GM10248 (cell line): ENCODE data around the gene UPK3B.
"Not testable (repeated sequence)": the region's sequence is repeated elsewhere in the genome, so short reads cannot be mapped to it uniquely, and the experiment has no call there.

ENCODE experiments used
- CTCF ChIA-PET: fragments of 300-600 bp; sonication (Branson Sonifier 250); formaldehyde crosslinking; extraction: SDS; loops from one replicate; lab custom pipeline; 2021; ENCODE audit warnings: antibody characterized with exemption; lab: Yijun Ruan, JAX
- POLR2A ChIA-PET: fragments of 350-650 bp; sonication (Branson Sonifier 250); formaldehyde crosslinking; extraction: SDS; loops from one replicate; lab custom pipeline; 2020; ENCODE audit warnings: antibody characterized with exemption; lab: Yijun Ruan, JAX
- DNase-seq: peaks from one replicate; pipeline ENCODE4 v3.0.0; 2012; ENCODE audit errors: extremely low spot score

UPK3B gene

GRCh38 chr7:76483081-76483480 is 27.3 kb upstream of the UPK3B start:
- DNase-seq, CTCF ChIA-PET, POLR2A ChIA-PET: not testable (repeated sequence)

GRCh38 chr7:76484456-76484855 is 25.9 kb upstream of the UPK3B start:
- CTCF ChIA-PET, POLR2A ChIA-PET, DNase-seq: not testable (repeated sequence)

- CTCF ChIA-PET, DNase-seq, POLR2A ChIA-PET: not testable (repeated sequence)
Measured at GRCh38 chr7:76485822-76486610, 24.3 kb upstream of the UPK3B start.

DNA sequence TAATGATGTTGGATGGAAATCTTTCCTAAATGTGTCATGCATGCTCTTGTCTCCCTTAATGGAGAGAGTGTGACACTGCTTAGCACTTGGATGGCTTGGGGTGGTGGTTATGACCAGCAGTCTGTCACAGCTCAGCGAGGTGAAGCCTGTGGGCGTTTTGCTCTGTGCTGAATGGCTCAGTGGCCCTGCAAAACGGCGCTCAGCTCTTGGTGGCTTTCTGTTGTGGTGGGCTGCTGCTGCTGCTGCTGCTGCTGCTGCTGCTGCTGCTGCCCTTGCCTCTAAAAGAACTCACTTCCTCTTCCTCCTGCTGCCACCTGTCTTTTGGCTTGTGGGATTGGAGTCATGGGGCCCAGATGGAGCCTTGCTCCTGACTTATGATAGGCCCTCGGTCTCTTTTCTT is 23.7 kb upstream of the UPK3B start:
- POLR2A ChIA-PET, CTCF ChIA-PET, DNase-seq: not testable (repeated sequence)

DNA sequence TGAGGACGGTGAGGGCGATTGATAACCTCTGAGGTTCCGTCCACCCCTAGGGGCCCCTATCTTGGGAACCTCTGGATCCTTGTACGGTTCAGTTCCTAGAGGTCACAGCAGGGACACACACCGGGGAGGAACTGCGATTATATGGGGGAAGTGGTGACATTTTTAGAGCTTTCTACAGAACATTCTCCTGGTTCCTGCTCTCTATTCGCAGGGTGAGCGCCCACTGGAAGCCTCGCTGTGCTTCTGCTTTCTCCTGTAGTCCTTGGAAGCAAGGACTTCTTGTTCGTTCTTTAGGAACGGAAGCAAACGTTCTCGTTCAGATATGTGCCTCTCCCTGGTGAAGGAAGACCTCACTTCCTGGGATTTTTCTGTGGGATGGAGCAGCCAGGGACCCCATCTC is 22.4 kb upstream of the UPK3B start:
- POLR2A ChIA-PET, CTCF ChIA-PET, DNase-seq: not testable (repeated sequence)

DNA sequence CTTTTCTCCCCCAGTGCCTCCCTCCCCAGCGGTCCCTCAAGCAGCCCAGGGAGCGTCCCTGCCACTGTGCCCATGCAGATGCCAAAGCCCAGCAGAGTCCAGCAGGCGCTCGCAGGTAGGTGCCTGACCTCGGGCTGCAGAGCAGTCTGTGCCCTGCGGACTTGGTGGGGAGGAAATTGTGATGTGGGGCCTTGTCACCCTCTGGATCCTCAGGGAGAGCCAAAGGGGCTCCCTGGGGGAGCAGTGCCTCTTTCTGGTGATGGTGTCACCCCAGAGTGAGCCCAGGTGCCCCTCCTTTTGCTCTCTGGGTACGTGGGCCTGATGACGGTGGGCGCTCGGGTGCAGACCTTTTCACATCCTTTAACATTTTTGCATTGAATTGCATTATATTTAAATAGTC is 18.2 kb upstream of the UPK3B start:
- CTCF ChIA-PET, DNase-seq, POLR2A ChIA-PET: not testable (repeated sequence)

DNA sequence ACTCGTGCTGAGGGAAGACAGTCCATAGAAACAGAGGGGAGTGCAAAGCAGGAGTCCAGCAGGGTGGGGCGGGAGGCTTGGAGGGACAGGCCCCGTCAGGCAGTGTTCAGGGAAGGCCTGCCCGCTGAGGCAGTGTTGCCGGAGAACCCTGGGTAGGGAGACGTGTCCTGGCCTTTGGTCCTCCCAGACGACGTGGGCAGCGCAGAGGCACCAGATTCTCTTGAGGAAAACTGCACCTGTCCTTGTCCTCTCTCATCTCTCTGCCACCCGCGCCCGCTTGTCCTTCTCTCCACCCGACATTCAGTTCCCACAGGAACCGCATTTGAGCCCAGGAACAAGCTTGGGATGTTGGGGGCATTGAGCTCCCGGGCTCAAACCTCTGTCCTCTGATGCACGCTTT is 14.6 kb upstream of the UPK3B start:
- CTCF ChIA-PET, POLR2A ChIA-PET, DNase-seq: not testable (repeated sequence)

DNA sequence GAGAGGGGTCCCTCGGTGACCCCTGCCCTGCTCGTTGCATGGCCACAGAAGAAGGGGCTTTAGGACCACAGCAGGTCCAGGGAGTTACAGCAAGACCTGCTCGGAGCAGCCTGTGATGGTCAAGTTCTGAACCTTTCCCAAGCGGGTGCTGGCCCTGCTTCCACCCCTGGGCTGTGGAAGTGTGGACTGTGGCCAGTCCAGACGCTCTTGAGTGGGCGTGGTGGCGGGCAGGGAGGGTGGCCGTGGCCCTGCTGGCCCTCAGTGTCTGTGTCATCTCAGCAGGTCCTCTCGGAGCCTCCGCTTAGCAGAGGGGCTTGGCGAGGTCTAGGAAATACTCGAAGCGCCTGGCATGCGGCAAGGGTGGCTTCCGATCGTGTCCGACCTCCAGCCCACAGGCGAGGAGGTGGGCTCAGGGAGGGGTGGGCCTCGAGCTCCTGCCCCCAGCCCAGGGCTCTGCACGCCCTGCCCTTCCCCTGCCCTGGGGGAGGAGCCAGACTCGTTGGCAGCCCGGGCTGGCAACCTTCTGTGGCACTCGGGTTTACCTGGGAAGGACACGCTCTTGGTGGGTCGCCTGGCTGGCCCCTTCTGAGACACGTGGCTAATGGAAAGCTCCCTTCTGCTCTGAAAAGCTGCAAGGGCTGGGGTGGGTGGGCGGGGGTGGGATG is 12.3 kb upstream of the UPK3B start:
- POLR2A ChIA-PET, CTCF ChIA-PET, DNase-seq: not testable (repeated sequence)

- CTCF ChIA-PET, POLR2A ChIA-PET: not testable (repeated sequence)
Measured at GRCh38 chr7:76498583-76499200, 11.7 kb upstream of the UPK3B start.

GRCh38 chr7:76499201-76499923 is 11.0 kb upstream of the UPK3B start:
- POLR2A ChIA-PET, CTCF ChIA-PET: not testable (repeated sequence)

More at GRCh38 chr7:76498583-76499200, 11.7 kb upstream of the UPK3B start:
- DNase-seq: not testable (repeated sequence)

GRCh38 chr7:76499924-76500241 is 10.5 kb upstream of the UPK3B start:
- DNase-seq, POLR2A ChIA-PET, CTCF ChIA-PET: not testable (repeated sequence)

More at GRCh38 chr7:76499201-76499923, 11.0 kb upstream of the UPK3B start:
- DNase-seq: not testable (repeated sequence)

DNA sequence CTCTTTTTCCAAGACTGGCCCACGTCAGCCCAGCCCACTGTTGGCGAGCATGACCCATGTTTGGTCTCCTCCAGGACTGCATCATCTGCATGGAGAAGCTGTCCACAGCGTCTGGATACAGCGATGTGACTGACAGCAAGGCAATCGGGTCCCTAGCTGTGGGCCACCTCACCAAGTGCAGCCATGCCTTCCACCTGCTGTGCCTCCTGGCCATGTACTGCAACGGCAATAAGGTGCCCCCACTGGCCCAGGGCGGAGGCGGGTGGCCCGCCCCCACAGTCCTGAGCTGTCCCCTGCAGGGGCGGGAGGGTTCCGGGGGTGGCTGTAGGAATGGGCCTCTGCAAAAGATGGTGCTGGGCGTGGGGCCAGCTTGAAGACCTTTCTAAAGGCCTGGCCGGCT is 8.1 kb upstream of the UPK3B start:
- CTCF ChIA-PET, POLR2A ChIA-PET, DNase-seq: not testable (repeated sequence)

DNA sequence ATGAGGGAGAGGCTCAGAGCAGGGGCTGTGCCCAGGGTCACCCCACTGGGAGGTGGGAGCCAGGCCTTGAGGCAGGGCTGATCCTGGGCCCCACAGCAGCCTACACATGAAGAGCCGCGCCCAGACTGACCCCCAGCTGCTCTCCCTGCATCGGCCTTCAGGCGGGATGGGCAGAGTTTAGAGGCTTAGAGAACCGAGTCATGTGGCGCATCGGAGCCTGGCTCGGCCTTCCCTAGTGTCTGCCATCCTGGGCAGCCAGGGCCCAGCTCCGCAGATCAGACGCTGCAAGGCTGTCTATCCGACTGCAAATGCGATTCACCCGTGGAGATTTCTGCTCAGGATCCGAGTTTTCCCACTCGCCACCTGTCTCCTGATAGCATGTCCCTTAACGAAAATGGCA is 7.5 kb upstream of the UPK3B start:
- CTCF ChIA-PET, POLR2A ChIA-PET, DNase-seq: not testable (repeated sequence)

GRCh38 chr7:76503244-76503643 is 7.1 kb upstream of the UPK3B start:
- POLR2A ChIA-PET, DNase-seq, CTCF ChIA-PET: not testable (repeated sequence)

GRCh38 chr7:76504351-76505167 is 5.8 kb upstream of the UPK3B start:
- peak; percentile 7 for DNase-seq
- POLR2A ChIA-PET, CTCF ChIA-PET: not testable (repeated sequence)
